IMR-90 (cell line): Measurements from ENCODE around the gene TEAD2. TPM values are rescaled to one million over a fixed set of nuclear protein-coding genes. Genes with fewer than 3 reads are reported as not detected.

Source experiments
- ATAC-seq: fragments of 200-7000 bp; cut with Tn5 transposase; 2 replicates; pipeline ENCODE4 v1.9.1; 2020; ENCODE audit warnings: low read depth, mild to moderate bottlenecking, moderate library complexity
- BruUV-seq: library from RNA; stranded (reverse); fragments of 400-500 nt; replicated peaks from 2 replicates; lab custom pipeline; 2021; lab: Mats Ljungman, UMichigan
- CTCF ChIA-PET: fragments of 300-600 bp; formaldehyde crosslinking; extraction: SDS; loops from one replicate; lab custom pipeline; 2021; ENCODE audit warnings: antibody characterized with exemption; lab: Yijun Ruan, JAX
- POLR2A ChIA-PET: fragments of 300-600 bp; sonication (Branson Sonifier 250); formaldehyde crosslinking; loops from one replicate; lab custom pipeline; 2022; ENCODE audit warnings: antibody characterized with exemption; ENCODE audit not compliant: unreplicated experiment; lab: Charles Lee
- DNase-seq: peaks from one replicate; pipeline ENCODE4 v3.0.0; 2013
- H2AFZ ChIP-seq: replicated peaks from 2 replicates; pipeline ENCODE3; 2013; ENCODE audit warnings: low read length, mild to moderate bottlenecking; ENCODE audit not compliant: poor library complexity
- H2AK5ac ChIP-seq: 2 replicates; pipeline ENCODE4 v1.6.1; 2013; ENCODE audit warnings: low read depth, low read length, inconsistent platforms
- H2AK9ac ChIP-seq: replicated peaks from 2 replicates; pipeline ENCODE3; 2013; ENCODE audit warnings: mild to moderate bottlenecking, low read depth, low read length, moderate library complexity; ENCODE audit not compliant: poor library complexity
- H2BK120ac ChIP-seq: 2 replicates; pipeline ENCODE4 v1.6.1; 2013; ENCODE audit warnings: low read depth, low read length, inconsistent platforms
- H2BK15ac ChIP-seq: 3 replicates; pipeline ENCODE4 v1.6.1; 2013; ENCODE audit warnings: low read depth, low read length, inconsistent platforms
- H2BK20ac ChIP-seq: 2 replicates; pipeline ENCODE4 v1.6.1; 2013; ENCODE audit warnings: low read depth, mild to moderate bottlenecking, inconsistent platforms, low read length, moderate library complexity
- H2BK5ac ChIP-seq: 2 replicates; pipeline ENCODE4 v1.6.1; 2013; ENCODE audit warnings: mild to moderate bottlenecking, low read depth, low read length, inconsistent platforms; ENCODE audit not compliant: poor library complexity, severe bottlenecking
- H3K14ac ChIP-seq: replicated peaks from 2 replicates; pipeline ENCODE4 v1.6.1; 2013; ENCODE audit warnings: low read depth, low read length, inconsistent platforms
- H3K18ac ChIP-seq: 2 replicates; pipeline ENCODE4 v1.6.1; 2013; ENCODE audit warnings: low read depth, low read length, control low read depth
- H3K23ac ChIP-seq: 2 replicates; pipeline ENCODE4 v1.6.1; 2013; ENCODE audit warnings: low read depth, low read length, inconsistent platforms
- H3K27ac ChIP-seq: 2 replicates; pipeline ENCODE4 v1.5.1; 2013; ENCODE audit warnings: mild to moderate bottlenecking, control low read depth, low read length; ENCODE audit not compliant: insufficient read depth
- H3K27me3 ChIP-seq: 2 replicates; pipeline ENCODE4 v1.6.1; 2013; ENCODE audit warnings: low read length; ENCODE audit not compliant: control insufficient read depth, insufficient read depth
- H3K36me3 ChIP-seq: 2 replicates; pipeline ENCODE4 v1.6.1; 2013; ENCODE audit warnings: low read length, mixed read lengths; ENCODE audit not compliant: control insufficient read depth, insufficient read depth
- H3K4ac ChIP-seq: 2 replicates; pipeline ENCODE4 v1.6.1; 2013; ENCODE audit warnings: low read depth, low read length, inconsistent platforms
- H3K4me1 ChIP-seq: 2 replicates; pipeline ENCODE4 v1.6.1; 2013; ENCODE audit warnings: low read length, mixed read lengths; ENCODE audit not compliant: control insufficient read depth, insufficient read depth
- H3K4me2 ChIP-seq: 2 replicates; pipeline ENCODE4 v1.6.1; 2013; ENCODE audit warnings: low read depth, mild to moderate bottlenecking, control low read depth, low read length, moderate library complexity
- H3K4me3 ChIP-seq: 2 replicates; pipeline ENCODE4 v1.5.1; 2013; ENCODE audit warnings: low read depth, mild to moderate bottlenecking, control low read depth, low read length, moderate library complexity; ENCODE audit not compliant: insufficient read depth
- H3K56ac ChIP-seq: 2 replicates; pipeline ENCODE4 v1.6.1; 2013; ENCODE audit warnings: low read length, inconsistent platforms; ENCODE audit not compliant: insufficient read depth; ENCODE audit errors: extremely low read depth
- H3K79me1 ChIP-seq, 2 experiments: 2 replicates each; pipeline ENCODE4 v1.6.1; 2013; ENCODE audit warnings: low read length in 2 of 2, inconsistent platforms in 1 of 2, low read depth in 1 of 2
- H3K9ac ChIP-seq: 2 replicates; pipeline ENCODE4 v1.6.1; 2013; ENCODE audit warnings: low read depth, low read length, control low read depth
- H3K9me1 ChIP-seq: 2 replicates; pipeline ENCODE4 v1.6.1; 2013; ENCODE audit warnings: low read length, inconsistent platforms; ENCODE audit not compliant: insufficient read depth
- H3K9me3 ChIP-seq: 2 replicates; pipeline ENCODE4 v1.6.1; 2013; ENCODE audit warnings: low read length; ENCODE audit not compliant: control insufficient read depth, insufficient read depth
- H4K20me1 ChIP-seq: 2 replicates; pipeline ENCODE4 v1.6.1; 2013; ENCODE audit warnings: low read length, inconsistent platforms; ENCODE audit not compliant: insufficient read depth
- H4K5ac ChIP-seq: 2 replicates; pipeline ENCODE4 v1.6.1; 2013; ENCODE audit warnings: mild to moderate bottlenecking, low read depth, low read length, control low read depth
- H4K8ac ChIP-seq, 2 experiments: 2 replicates each; pipeline ENCODE4 v1.6.1; 2013; ENCODE audit warnings: low read depth in 2 of 2, low read length in 2 of 2, control low read depth in 1 of 2, inconsistent platforms in 1 of 2
- H4K91ac ChIP-seq: 2 replicates; pipeline ENCODE4 v1.6.1; 2013; ENCODE audit warnings: low read depth, low read length, inconsistent platforms; ENCODE audit not compliant: insufficient read depth
- BHLHE40 ChIP-seq: fragments of 150-350 bp; IDR thresholded peaks from 2 replicates; pipeline ENCODE4 v1.6.1; 2016; ENCODE audit warnings: mild to moderate bottlenecking, low read depth, low read length
- CEBPB ChIP-seq: IDR thresholded peaks from 2 replicates; pipeline ENCODE4 v1.6.1; 2012; ENCODE audit warnings: low read depth, low read length, improper control_type of control experiment
- CHD1 ChIP-seq: IDR thresholded peaks from 2 replicates; pipeline ENCODE4 v1.6.1; 2012; ENCODE audit warnings: low read depth, low read length, improper control_type of control experiment
- CTCF ChIP-seq: conservative IDR thresholded peaks from 2 replicates; pipeline ENCODE4 v1.5.1; 2012; ENCODE audit warnings: mild to moderate bottlenecking, low read depth, low read length, improper control_type of control experiment
- ELK1 ChIP-seq: fragments of 150-350 bp; IDR thresholded peaks from 2 replicates; pipeline ENCODE4 v1.6.1; 2016; ENCODE audit warnings: low read depth, mild to moderate bottlenecking, low read length, moderate library complexity, borderline replicate concordance
- FOS ChIP-seq: fragments of 150-350 bp; IDR thresholded peaks from 2 replicates; pipeline ENCODE4 v1.6.1; 2016; ENCODE audit warnings: low read depth, low read length
- MAFK ChIP-seq: IDR thresholded peaks from 2 replicates; pipeline ENCODE4 v1.6.1; 2012; ENCODE audit warnings: low read depth, low read length, improper control_type of control experiment
- MAZ ChIP-seq: IDR thresholded peaks from 2 replicates; pipeline ENCODE4 v1.6.1; 2012; ENCODE audit warnings: low read depth, mild to moderate bottlenecking, low read length, improper control_type of control experiment, moderate library complexity, borderline replicate concordance
- MXI1 ChIP-seq: IDR thresholded peaks from 2 replicates; pipeline ENCODE4 v1.6.1; 2012; ENCODE audit warnings: low read depth, mild to moderate bottlenecking, low read length, moderate library complexity, borderline replicate concordance
- POLR2A ChIP-seq: IDR thresholded peaks from 2 replicates; pipeline ENCODE4 v1.6.1; 2012; ENCODE audit warnings: mild to moderate bottlenecking, low read depth, low read length
- RCOR1 ChIP-seq: IDR thresholded peaks from 2 replicates; pipeline ENCODE4 v1.6.1; 2012; ENCODE audit warnings: mild to moderate bottlenecking, low read length, improper control_type of control experiment; ENCODE audit not compliant: insufficient replicate concordance
- SMC3 ChIP-seq: fragments of 150-350 bp; IDR thresholded peaks from 2 replicates; pipeline ENCODE4 v1.6.1; 2016; ENCODE audit warnings: low read depth, mild to moderate bottlenecking, antibody characterized with exemption, low read length, moderate library complexity
- USF2 ChIP-seq: fragments of 150-350 bp; IDR thresholded peaks from 2 replicates; pipeline ENCODE4 v1.6.1; 2017; ENCODE audit warnings: mild to moderate bottlenecking, antibody characterized with exemption, low read length, low read depth
- whole genome bisulfite sequencing, 2 experiments: methylation state at CpG; one replicate each; pipeline versions ENCODE4 v1.1.5 to v1.1.7; 2013; ENCODE audit warnings: missing lambda C conversion rate in 2 of 2; ENCODE audit not compliant: insufficient read length in 1 of 2; ENCODE audit errors: extremely low coverage in 2 of 2; 5-methylcytosine and 5-hydroxymethylcytosine counted together
- dilution Hi-C: fragments of 300-500 bp; cut with HindIII; formaldehyde crosslinking; loops from one replicate; pipeline ENCODE4 v1.14.3; 2018; ENCODE audit warnings: low sequenced_read_pairs; ENCODE audit not compliant: unreplicated experiment
- in situ Hi-C: fragments of 300-500 bp; cut with MboI; formaldehyde crosslinking; loops from 3 replicates; pipeline ENCODE4 v1.14.3; 2019; ENCODE audit warnings: low sequenced_read_pairs, inconsistent platforms, mixed read lengths
- intact Hi-C: fragments of 100-400 bp; cut with micrococcal nuclease; formaldehyde crosslinking; loops from 2 replicates; pipeline ENCODE4 v1.10.0; 2022
- polyA plus RNA-seq, 3 experiments: library from polyadenylated mRNA; depleted of rRNA; stranded (reverse); fragments of >200 nt; gene quantifications; 2 replicates each; pipeline ENCODE4 v1.2.3, GENCODE V29; 2012; ENCODE audit warnings: low replicate concordance in 1 of 3
- total RNA-seq: library from RNA; depleted of rRNA; stranded (reverse); fragments of >200 nt; gene quantifications from 2 replicates; pipeline ENCODE4 v1.2.3, GENCODE V29; 2012

Gene TEAD2
- total and polyA plus RNA-seq, 2 of the 4 experiments (the other 2 are of a cell fraction) = 30.8 to 33.6 TPM

DNA sequence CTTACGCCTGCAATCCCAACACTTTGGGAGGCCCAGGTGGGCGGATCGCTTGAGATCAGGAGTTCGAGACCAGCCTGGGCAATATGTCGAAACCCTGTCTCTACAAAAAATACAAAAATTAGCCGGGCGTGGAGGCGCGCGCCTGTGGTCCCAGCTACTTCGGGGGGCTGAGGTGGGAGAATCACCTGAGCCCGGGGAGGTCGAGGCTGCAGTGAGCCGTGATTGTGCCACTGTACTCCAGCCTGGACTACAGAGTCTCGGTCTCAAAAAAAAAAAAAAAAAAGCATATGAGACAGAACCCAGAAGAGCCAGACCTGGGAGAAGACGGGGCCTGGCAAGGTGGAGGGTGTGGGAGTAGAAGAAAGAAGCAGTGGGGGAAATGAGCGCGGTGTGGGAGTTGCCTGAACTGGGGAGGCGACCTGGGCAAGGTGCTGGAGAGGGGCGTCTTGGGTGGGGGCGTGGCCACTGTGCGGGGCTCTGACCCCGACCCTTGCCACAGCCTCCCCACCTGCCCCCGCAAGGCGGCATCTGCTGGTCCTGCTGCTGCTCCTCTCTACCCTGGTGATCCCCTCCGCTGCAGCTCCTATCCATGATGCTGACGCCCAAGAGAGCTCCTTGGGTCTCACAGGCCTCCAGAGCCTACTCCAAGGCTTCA lies 2.0 kb upstream of the TEAD2 start:
- TF ChIP-seq POLR2A = no peak
- TF ChIP-seq MAFK = no peak
- no peak for TF ChIP-seq USF2
- no peak for TF ChIP-seq RCOR1
- TF ChIP-seq MAZ = no peak
- TF ChIP-seq CTCF = no peak
- TF ChIP-seq BHLHE40 = no peak
- TF ChIP-seq CHD1 = no peak
- no peak for TF ChIP-seq ELK1
- TF ChIP-seq SMC3 = no peak
- TF ChIP-seq FOS = no peak
- no peak for TF ChIP-seq CEBPB
- TF ChIP-seq MXI1 = no peak
- Histone ChIP-seq H3K27me3 (no peaks in the 10 kb centered on the region), H2AK5ac (0 out of 2 replicates have a peak overlapping the region, but pooled peaks have one; percentile 33), H4K8ac (peak overlapping the region in 1 of 2 experiments; percentile 72; a peak in 2 of 4 replicates), H4K91ac (no peak overlapping the region), H2BK5ac (no peak overlapping the region), H3K9ac (no peak overlapping the region), H2BK120ac (no peak overlapping the region), H3K18ac (no peak overlapping the region; the same call in 1 of the 2 replicates), H4K20me1 (no peaks in the 10 kb centered on the region), H2AFZ (peak overlapping the region; percentile 94), H3K36me3 (peaks cover 5% of the 10 kb centered on the region), H3K4me2 (peak overlapping the region; percentile 41), H3K79me1 (peaks cover 8 to 35% of the 10 kb centered on the region in 2 experiments), H3K9me3 (peaks cover 4% of the 10 kb centered on the region), H3K4me1 (peaks cover 2% of the 10 kb centered on the region; the same call in 1 of the 2 replicates), H4K5ac (no peak overlapping the region), H2AK9ac (peak overlapping the region; percentile 65), H2BK20ac (no peak overlapping the region), H3K4ac (peak overlapping the region; percentile 42), H3K9me1 (peaks cover 7% of the 10 kb centered on the region; the same call in 1 of the 2 replicates), H3K27ac (peak overlapping the region; percentile 7; the same call in 1 of the 2 replicates), H3K23ac (no peak overlapping the region), H2BK15ac (no peak overlapping the region), H3K4me3 (peak overlapping the region; percentile 22), H3K56ac (no peak overlapping the region), H3K14ac (no peak overlapping the region)
- WGBS, 2 experiments = 59% methylated on average over 5 of the region's 27 CpGs; no CpG with 5 or more reads in 1 of the 2 experiments
- intact Hi-C loops (no loop called here), in situ Hi-C loops (no loop called here), dilution Hi-C loops (no loop called here)
- DNase-seq (no peak), ATAC-seq (no peak)
- ChIA-PET CTCF (no interaction called here), POLR2A (no interaction called here)
- no TSS peak for BruUV-seq
